Liver (tissue), 9 donors: ENCODE measurements around the gene PRR11. TPM values are rescaled to one million over a fixed set of nuclear protein-coding genes. Genes with fewer than 3 reads are reported as not detected.

Source experiments
- DNase-seq: peaks from one replicate; pipeline ENCODE4 v3.0.0-alpha.2; 2017; ENCODE audit warnings: low spot score
- H3K27ac ChIP-seq, 2 donors: one replicate each; pipeline ENCODE4 v1.7.0; 2013; ENCODE audit warnings: inconsistent platforms in 2 of 2, low read length in 2 of 2, control low read depth in 1 of 2, low read depth in 1 of 2, mild to moderate bottlenecking in 1 of 2
- H3K27me3 ChIP-seq, 4 donors: one replicate each; pipeline versions ENCODE4 v1.6.1 to v1.7.0; 2013; ENCODE audit warnings: low read length in 3 of 4, inconsistent platforms in 1 of 4, mild to moderate bottlenecking in 1 of 4, moderate library complexity in 1 of 4; ENCODE audit not compliant: control insufficient read depth in 4 of 4, insufficient read depth in 4 of 4
- H3K36me3 ChIP-seq, 4 donors: one replicate each; pipeline versions ENCODE4 v1.6.1 to v1.7.0; 2013; ENCODE audit warnings: low read length in 3 of 4, mild to moderate bottlenecking in 3 of 4, low read depth in 1 of 4, moderate library complexity in 1 of 4; ENCODE audit not compliant: control insufficient read depth in 4 of 4, insufficient read depth in 3 of 4
- H3K4me1 ChIP-seq, 4 donors: one replicate each; pipeline versions ENCODE4 v1.6.1 to v1.7.0; 2013; ENCODE audit warnings: low read length in 3 of 4, mild to moderate bottlenecking in 3 of 4, moderate library complexity in 1 of 4; ENCODE audit not compliant: control insufficient read depth in 4 of 4, insufficient read depth in 4 of 4
- H3K4me3 ChIP-seq, 3 donors: one replicate each; pipeline versions ENCODE4 v1.6.1 to v1.7.0; 2013; ENCODE audit warnings: low read length in 3 of 3, control low read depth in 1 of 3, low read depth in 1 of 3, mild to moderate bottlenecking in 1 of 3
- H3K9ac ChIP-seq, 2 donors: one replicate each; pipeline ENCODE4 v1.7.0; 2013; ENCODE audit warnings: low read length in 2 of 2, mild to moderate bottlenecking in 2 of 2, moderate library complexity in 2 of 2, control low read depth in 1 of 2, low read depth in 1 of 2
- H3K9me3 ChIP-seq, 4 donors: one replicate each; pipeline versions ENCODE4 v1.6.1 to v1.7.0; 2013; ENCODE audit warnings: low read length in 3 of 4; ENCODE audit not compliant: control insufficient read depth in 4 of 4
- ATF3 ChIP-seq: IDR thresholded peaks from 2 replicates; pipeline ENCODE4 v1.6.1; 2016; ENCODE audit warnings: antibody characterized with exemption
- CTCF ChIP-seq: fragments of 150-350 bp; IDR thresholded peaks from 2 replicates; pipeline ENCODE4 v1.5.1; 2017; ENCODE audit warnings: improper control_type of control experiment, low read depth, low read length; ENCODE audit not compliant: missing input control
- EGR1 ChIP-seq, 2 donors: IDR thresholded peaks; 2 replicates each; pipeline ENCODE4 v1.6.1; 2016 to 2018; ENCODE audit warnings: antibody characterized with exemption in 2 of 2, low read depth in 2 of 2
- FOXA1 ChIP-seq: IDR thresholded peaks from 2 replicates; pipeline ENCODE4 v1.6.1; 2016; ENCODE audit warnings: antibody characterized with exemption
- FOXA2 ChIP-seq: IDR thresholded peaks from 2 replicates; pipeline ENCODE4 v1.6.1; 2016; ENCODE audit warnings: antibody characterized with exemption
- GABPA ChIP-seq, 2 donors: IDR thresholded peaks in 1 of 2; conservative IDR thresholded peaks in 1 of 2; 2 replicates each; pipeline ENCODE4 v1.6.1; 2016; ENCODE audit warnings: antibody characterized with exemption in 2 of 2, mild to moderate bottlenecking in 1 of 2, moderate library complexity in 1 of 2
- HNF4G ChIP-seq: IDR thresholded peaks from 2 replicates; pipeline ENCODE4 v1.6.1; 2016; ENCODE audit warnings: antibody characterized with exemption
- JUND ChIP-seq, 2 donors: IDR thresholded peaks; 2 replicates each; pipeline ENCODE4 v1.6.1; 2016; ENCODE audit warnings: antibody characterized with exemption in 2 of 2
- NR2F2 ChIP-seq: IDR thresholded peaks from 2 replicates; pipeline ENCODE4 v1.6.1; 2016; ENCODE audit warnings: antibody characterized with exemption
- RAD21 ChIP-seq, 2 donors: IDR thresholded peaks; 2 replicates each; pipeline ENCODE4 v1.6.1; 2016; ENCODE audit warnings: antibody characterized with exemption in 2 of 2, mild to moderate bottlenecking in 2 of 2
- RXRA ChIP-seq, 2 donors: IDR thresholded peaks; 2 replicates each; pipeline ENCODE4 v1.6.1; 2017 to 2018; ENCODE audit warnings: antibody characterized with exemption in 2 of 2, mild to moderate bottlenecking in 1 of 2
- SP1 ChIP-seq: IDR thresholded peaks from 2 replicates; pipeline ENCODE4 v1.6.1; 2018; ENCODE audit warnings: antibody characterized with exemption, mild to moderate bottlenecking
- TAF1 ChIP-seq: conservative IDR thresholded peaks from 2 replicates; pipeline ENCODE4 v1.6.1; 2016; ENCODE audit warnings: antibody characterized with exemption, mild to moderate bottlenecking
- YY1 ChIP-seq: IDR thresholded peaks from 2 replicates; pipeline ENCODE4 v1.6.1; 2016; ENCODE audit warnings: antibody characterized with exemption, mild to moderate bottlenecking
- WGBS: extraction: QIAGEN DNeasy Blood & Tissue Kit; methylation state at CpG from one replicate; pipeline ENCODE4 v1.1.7; 2013; 5-methylcytosine and 5-hydroxymethylcytosine counted together
- polyA plus RNA-seq, 2 donors: library from polyadenylated mRNA; stranded (reverse) in 1 of 2; unstranded in 1 of 2; fragments of 200-250 nt in 1 of 2; fragments of >200 nt in 1 of 2; fragmentation: Nextera tagmentation in 1 of 2; extraction: Ambion mirVana in 1 of 2; gene quantifications; one replicate each; pipeline versions ENCODE4 v1.2.1 to v1.2.3, GENCODE V29; 2013 to 2015
- total RNA-seq, 2 donors: library from RNA; depleted of rRNA; stranded (reverse); fragments of >200 nt; gene quantifications; one replicate each; pipeline ENCODE4 v1.2.3, GENCODE V29; 2014
- TF ChIP-seq, protein P1 (sequence below): IDR thresholded peaks from 2 replicates; pipeline ENCODE4 v1.6.1; 2016; ENCODE audit warnings: antibody characterized with exemption, mild to moderate bottlenecking
- donor health status: healthy.
- donor health status: healthy.
- donor health status: healthy.
- donor health status: healthy.
- donor health status: healthy.

The PRR11 gene
- total and polyA plus RNA-seq, 4 donors: 0.17 to 17.7 (median 0.95) TPM

DNA sequence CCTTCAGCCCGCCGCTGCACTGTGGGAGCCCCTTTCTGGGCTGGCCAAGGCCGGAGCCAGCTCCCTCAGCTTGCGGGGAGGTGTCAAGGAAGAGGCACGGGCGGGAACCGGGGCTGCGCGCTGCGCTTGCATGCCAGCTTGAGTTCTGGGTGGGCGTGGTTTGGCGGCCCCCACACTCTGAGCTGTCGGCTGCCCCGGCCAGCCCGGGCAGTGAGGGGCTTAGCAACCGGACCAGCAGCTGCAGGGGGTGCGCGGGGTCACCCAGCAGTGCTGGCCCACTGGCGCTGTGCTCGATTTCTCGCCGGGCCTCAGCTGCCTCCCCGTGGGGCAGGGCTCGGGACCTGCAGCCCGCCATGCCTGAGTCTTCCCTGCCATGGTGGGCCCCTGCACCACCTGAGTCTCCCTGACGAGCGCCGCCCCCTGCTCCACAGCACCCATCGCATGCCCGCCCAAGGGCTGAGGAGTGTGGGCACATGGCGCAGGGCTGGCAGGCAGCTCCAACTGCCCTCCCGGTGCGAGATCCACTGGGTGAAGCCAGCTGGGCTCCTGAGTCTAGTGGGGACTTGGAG lies 17.0 kb downstream of the PRR11 start:
- Histone ChIP-seq H3K9ac (no peak overlapping the region), H3K36me3 (no peaks in the 10 kb centered on the region), H3K4me1 (no peaks in the 10 kb centered on the region), H3K27me3 (no peaks in the 10 kb centered on the region), H3K27ac (no peak overlapping the region), H3K4me3 (no peak overlapping the region), H3K9me3 (no peaks in the 10 kb centered on the region)
- no peak for TF ChIP-seq CTCF
- TF ChIP-seq HNF4G: no peak
- no peak for TF ChIP-seq ATF3
- TF ChIP-seq RAD21 (IDR thresholded peaks at IDR 0.05): no peak
- no peak for TF ChIP-seq NR2F2
- DNase-seq: no peak
- WGBS: 99% methylated on average over 33 of the region's 33 CpGs

DNA sequence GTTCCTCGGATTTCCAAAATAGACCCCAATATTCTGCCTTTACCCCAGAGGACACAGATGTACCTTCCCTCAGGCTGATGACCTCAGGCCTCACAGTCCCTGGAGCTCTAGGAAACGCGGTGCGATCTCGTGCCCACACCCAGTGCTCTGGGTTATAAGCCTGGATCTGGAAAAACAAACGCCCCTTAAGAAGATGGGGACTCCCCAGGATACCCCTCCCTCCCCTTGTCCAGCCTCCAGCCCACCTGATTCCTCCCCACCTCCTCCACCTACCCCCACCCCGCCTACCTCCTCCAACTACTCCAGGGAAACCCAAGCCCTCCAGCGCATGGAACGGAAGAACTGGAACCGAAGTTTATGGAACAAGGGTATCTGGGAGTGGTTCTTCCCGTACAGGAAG lies 19.1 kb downstream of the PRR11 start:
- Histone ChIP-seq H3K27me3 (no peaks in the 10 kb centered on the region), H3K4me1 (no peaks in the 10 kb centered on the region), H3K9me3 (no peaks in the 10 kb centered on the region), H3K36me3 (no peaks in the 10 kb centered on the region), H3K9ac (no peak overlapping the region), H3K4me3 (no peak overlapping the region), H3K27ac (no peak overlapping the region)
- DNase-seq: no peak
- WGBS: 98% methylated on average over 11 of the region's 11 CpGs
- TF ChIP-seq FOXA2: no peak
- TF ChIP-seq RXRA (IDR thresholded peaks at IDR 0.05): no peak
- no peak for TF ChIP-seq SP1

DNA sequence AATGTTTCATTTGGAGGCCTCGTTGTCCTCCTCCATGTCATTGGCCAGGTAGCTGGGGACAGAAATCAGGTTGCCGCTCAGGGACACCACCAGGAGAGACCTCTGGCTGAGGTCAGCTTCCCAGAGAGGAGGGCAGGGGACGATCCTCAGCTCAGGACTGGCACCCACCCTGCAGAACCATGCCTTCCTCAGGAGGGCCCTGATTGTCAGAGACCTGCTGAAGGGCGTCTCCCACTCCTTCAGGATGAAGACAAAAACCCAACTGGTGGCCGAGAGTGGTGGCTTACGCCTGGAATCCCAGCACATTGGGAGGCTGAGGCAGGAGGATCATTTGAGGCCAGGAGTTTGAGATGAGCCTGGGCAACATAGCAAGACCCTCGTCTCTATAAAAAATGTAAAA lies 19.5 kb downstream of the PRR11 start:
- Histone ChIP-seq H3K27me3 (no peaks in the 10 kb centered on the region), H3K27ac (no peak overlapping the region), H3K4me3 (no peak overlapping the region), H3K9ac (no peak overlapping the region), H3K36me3 (no peaks in the 10 kb centered on the region), H3K9me3 (no peaks in the 10 kb centered on the region), H3K4me1 (no peaks in the 10 kb centered on the region)
- TF ChIP-seq CTCF: no peak
- no peak for TF ChIP-seq RAD21 (IDR thresholded peaks at IDR 0.05)
- TF ChIP-seq SP1: no peak
- TF ChIP-seq EGR1 (IDR thresholded peaks at IDR 0.05; ENCODE audit: low read depth in 2 of 2): no peak
- no peak for TF ChIP-seq RXRA (IDR thresholded peaks at IDR 0.05)
- no peak for TF ChIP-seq GABPA (IDR thresholded peaks at IDR 0.05 in 1 of 2, conservative IDR thresholded peaks at IDR 0.05 in 1 of 2)
- no peak for TF ChIP-seq TAF1
- TF ChIP-seq FOXA2: no peak
- no peak for TF ChIP-seq ATF3
- TF ChIP-seq, protein P1, sequence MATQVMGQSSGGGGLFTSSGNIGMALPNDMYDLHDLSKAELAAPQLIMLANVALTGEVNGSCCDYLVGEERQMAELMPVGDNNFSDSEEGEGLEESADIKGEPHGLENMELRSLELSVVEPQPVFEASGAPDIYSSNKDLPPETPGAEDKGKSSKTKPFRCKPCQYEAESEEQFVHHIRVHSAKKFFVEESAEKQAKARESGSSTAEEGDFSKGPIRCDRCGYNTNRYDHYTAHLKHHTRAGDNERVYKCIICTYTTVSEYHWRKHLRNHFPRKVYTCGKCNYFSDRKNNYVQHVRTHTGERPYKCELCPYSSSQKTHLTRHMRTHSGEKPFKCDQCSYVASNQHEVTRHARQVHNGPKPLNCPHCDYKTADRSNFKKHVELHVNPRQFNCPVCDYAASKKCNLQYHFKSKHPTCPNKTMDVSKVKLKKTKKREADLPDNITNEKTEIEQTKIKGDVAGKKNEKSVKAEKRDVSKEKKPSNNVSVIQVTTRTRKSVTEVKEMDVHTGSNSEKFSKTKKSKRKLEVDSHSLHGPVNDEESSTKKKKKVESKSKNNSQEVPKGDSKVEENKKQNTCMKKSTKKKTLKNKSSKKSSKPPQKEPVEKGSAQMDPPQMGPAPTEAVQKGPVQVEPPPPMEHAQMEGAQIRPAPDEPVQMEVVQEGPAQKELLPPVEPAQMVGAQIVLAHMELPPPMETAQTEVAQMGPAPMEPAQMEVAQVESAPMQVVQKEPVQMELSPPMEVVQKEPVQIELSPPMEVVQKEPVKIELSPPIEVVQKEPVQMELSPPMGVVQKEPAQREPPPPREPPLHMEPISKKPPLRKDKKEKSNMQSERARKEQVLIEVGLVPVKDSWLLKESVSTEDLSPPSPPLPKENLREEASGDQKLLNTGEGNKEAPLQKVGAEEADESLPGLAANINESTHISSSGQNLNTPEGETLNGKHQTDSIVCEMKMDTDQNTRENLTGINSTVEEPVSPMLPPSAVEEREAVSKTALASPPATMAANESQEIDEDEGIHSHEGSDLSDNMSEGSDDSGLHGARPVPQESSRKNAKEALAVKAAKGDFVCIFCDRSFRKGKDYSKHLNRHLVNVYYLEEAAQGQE: no peak
- TF ChIP-seq YY1: no peak
- no peak for TF ChIP-seq HNF4G
- TF ChIP-seq NR2F2: no peak
- TF ChIP-seq JUND (IDR thresholded peaks at IDR 0.05): no peak
- no peak for TF ChIP-seq FOXA1
- 97% methylated on average over 7 of the region's 7 CpGs for WGBS
- DNase-seq: no peak
